ENCODE results near the gene COL20A1.
"Not testable (repeated sequence)": the region's sequence is repeated elsewhere in the genome, so short reads cannot be mapped to it uniquely, and the experiment has no call there.

Gene COL20A1

DNA sequence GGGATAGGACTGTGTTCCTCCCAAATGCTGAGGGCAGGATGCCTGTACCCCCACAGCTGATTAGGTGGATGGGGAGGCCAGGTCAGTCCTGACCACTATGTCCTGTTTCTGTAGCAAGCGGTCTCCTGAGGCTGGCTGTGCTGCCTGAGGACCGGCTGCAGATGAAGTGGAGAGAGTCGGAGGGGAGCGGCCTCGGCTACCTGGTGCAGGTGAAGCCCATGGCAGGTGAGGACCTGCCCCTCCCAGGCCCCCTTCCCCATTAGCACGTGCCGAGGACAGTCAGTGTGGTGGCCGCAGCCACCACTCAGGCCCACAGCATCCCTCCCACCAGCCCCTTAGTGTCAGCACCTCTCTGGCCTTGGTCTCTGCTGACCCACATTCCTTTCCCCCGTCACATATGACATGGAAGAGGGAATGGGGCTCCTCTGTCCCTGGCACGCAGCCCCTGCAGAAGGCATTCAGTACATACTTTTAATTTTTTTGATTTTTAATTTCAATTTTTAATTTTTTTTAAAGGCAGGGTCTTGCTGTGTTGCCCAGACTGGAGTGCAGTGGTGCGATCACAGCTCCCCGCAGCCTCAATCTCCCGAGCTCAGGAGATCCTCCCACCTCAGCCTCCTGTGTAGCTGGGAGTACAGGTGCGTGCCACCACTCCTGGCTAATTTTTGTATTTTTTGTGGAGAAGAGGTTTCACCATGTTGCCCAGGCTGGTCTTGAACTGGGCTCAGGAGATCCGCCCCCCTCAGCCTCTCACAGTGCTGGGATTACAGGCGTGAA is 5.0 kb downstream of the COL20A1 start:
- Histone ChIP-seq H3K4me3 (ENCODE audit: low read length) (no peak overlapping the region), H3K27me3 (ENCODE audit: control insufficient read depth, insufficient read depth, low read length) (peaks cover 52% of the 10 kb centered on the region), H3K36me3 (ENCODE audit: control insufficient read depth, insufficient read depth, low read length) (no peaks in the 10 kb centered on the region), H3K9me3 (ENCODE audit: control insufficient read depth, low read length) (no peaks in the 10 kb centered on the region), H3K4me1 (ENCODE audit: control insufficient read depth, insufficient read depth, low read length) (no peaks in the 10 kb centered on the region), H3K9ac (ENCODE audit: low read length) (no peak overlapping the region)

DNA sequence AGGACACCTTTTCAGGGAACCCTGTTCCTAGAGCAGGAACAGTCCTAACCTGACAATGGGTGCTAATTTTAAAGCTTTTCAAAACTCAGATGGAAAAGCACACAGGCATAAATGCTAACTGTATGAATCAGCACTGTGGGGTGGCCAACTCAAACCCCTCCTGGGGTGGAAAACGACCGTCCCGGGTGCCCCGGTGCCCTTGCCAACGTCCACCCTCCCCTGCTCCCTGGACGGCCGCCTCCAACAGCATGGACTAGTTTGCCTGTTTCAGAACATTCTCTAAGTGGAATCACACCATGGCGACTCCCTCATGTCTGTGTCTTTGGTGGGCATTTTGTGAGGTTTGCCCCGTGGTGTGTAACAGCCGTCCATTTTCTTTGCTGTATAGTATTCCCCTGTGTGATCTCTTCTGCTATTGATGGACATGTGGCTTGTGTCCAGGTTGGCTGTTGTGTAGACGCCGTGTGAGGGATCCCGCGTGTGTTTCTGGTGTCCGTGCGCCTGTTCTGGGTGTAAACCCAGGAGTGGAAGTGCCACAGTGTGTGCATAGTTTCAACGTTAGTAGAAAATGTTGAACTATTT is 5.8 kb downstream of the COL20A1 start:
- Histone ChIP-seq H3K9ac (ENCODE audit: low read length) (no peak overlapping the region), H3K4me3 (ENCODE audit: low read length) (no peak overlapping the region), H3K27me3 (ENCODE audit: control insufficient read depth, insufficient read depth, low read length) (peaks cover 53% of the 10 kb centered on the region), H3K4me1 (ENCODE audit: control insufficient read depth, insufficient read depth, low read length) (no peaks in the 10 kb centered on the region), H3K36me3 (ENCODE audit: control insufficient read depth, insufficient read depth, low read length) (no peaks in the 10 kb centered on the region), H3K9me3 (ENCODE audit: control insufficient read depth, low read length) (no peaks in the 10 kb centered on the region)

DNA sequence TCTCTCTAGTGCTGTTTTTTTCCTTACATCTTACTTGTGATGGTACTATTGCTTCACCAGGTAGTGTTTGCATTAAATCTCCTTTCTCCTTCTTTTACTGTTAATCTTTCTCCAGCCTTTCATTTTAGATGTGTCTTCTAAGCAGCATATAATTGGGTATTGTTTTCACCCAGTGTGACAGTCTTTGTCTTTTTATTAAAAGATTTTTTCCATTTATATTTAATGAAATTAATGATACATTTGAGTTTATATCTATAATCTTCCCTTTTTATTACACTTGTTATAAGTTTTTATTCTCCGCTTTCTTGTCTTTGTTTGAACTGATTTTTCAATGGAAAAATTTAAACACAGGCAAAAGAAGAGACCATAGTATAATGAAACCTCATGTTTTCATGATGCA is 8.7 kb downstream of the COL20A1 start:
- Histone ChIP-seq H3K36me3 (ENCODE audit: control insufficient read depth, insufficient read depth, low read length) (no peaks in the 10 kb centered on the region), H3K9ac (ENCODE audit: low read length) (no peak overlapping the region), H3K27me3 (ENCODE audit: control insufficient read depth, insufficient read depth, low read length) (peaks cover 42% of the 10 kb centered on the region), H3K4me3 (ENCODE audit: low read length) (no peak overlapping the region), H3K9me3 (ENCODE audit: control insufficient read depth, low read length) (no peaks in the 10 kb centered on the region), H3K4me1 (ENCODE audit: control insufficient read depth, insufficient read depth, low read length) (no peaks in the 10 kb centered on the region)

DNA sequence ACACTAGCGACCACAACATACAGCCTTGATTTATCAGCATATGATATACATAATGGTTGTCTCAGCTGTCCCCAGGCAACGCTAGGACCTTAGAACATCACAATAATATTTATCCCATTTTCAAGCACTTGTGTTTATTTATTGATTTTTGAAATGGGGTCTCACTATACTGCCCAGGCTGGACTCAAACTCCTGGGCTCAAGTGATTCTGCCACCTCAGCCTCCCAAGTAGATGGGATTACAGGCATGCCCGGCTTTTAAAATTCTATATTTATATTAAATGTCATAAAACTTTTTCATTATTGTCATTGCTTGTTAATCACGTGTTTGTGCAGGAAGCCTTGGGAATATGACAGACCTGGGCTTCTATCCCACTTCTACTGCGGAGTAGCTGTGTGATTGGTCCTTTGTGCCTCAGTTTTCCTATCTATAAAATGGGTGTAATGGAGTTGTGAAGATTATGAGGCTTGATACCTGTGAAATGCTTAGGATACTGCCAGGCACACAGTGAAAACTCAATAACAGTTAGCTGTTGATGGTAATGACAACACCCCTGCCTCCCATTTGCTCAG is 10.2 kb downstream of the COL20A1 start:
- Histone ChIP-seq H3K4me1 (ENCODE audit: control insufficient read depth, insufficient read depth, low read length) (no peaks in the 10 kb centered on the region), H3K27me3 (ENCODE audit: control insufficient read depth, insufficient read depth, low read length) (peaks cover 37% of the 10 kb centered on the region), H3K9ac (ENCODE audit: low read length) (no peak overlapping the region), H3K9me3 (ENCODE audit: control insufficient read depth, low read length) (no peaks in the 10 kb centered on the region), H3K36me3 (ENCODE audit: control insufficient read depth, insufficient read depth, low read length) (no peaks in the 10 kb centered on the region), H3K4me3 (ENCODE audit: low read length) (no peak overlapping the region)

DNA sequence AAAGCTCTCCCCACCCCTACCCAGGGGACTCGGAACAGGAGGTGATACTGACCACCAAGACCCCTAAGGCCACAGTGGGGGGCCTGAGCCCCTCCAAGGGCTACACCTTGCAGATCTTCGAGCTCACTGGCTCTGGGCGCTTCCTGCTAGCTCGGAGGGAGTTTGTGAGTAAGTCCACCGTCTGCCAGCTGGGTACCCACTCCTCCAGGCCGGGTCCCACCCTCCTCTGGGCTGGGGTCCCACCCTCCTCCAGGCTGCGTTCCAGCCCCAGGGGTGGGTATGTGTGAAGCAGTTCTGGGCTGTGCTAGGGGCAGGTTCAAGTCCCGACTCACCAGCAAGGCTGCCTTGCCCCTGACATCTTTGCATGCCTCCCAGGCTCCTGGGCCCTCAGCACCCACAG is 12.4 kb downstream of the COL20A1 start:
- H3K36me3 ChIP-seq (ENCODE audit: control insufficient read depth, insufficient read depth, low read length): no peaks in the 10 kb centered on the region
- H3K9ac ChIP-seq (ENCODE audit: low read length): no peak overlapping the region
- no peaks in the 10 kb centered on the region for H3K9me3 ChIP-seq (ENCODE audit: control insufficient read depth, low read length)
- H3K27me3 ChIP-seq (ENCODE audit: control insufficient read depth, insufficient read depth, low read length): peaks cover 37% of the 10 kb centered on the region
- no peaks in the 10 kb centered on the region for H3K4me1 ChIP-seq (ENCODE audit: control insufficient read depth, insufficient read depth, low read length)
- no peak overlapping the region for H3K4me3 ChIP-seq (ENCODE audit: low read length)

GRCh38 chr20:63305933-63306672 is 13.1 kb downstream of the COL20A1 start:
- H3K9me3 ChIP-seq (ENCODE audit: control insufficient read depth, low read length); H3K4me1 ChIP-seq (ENCODE audit: control insufficient read depth, insufficient read depth, low read length); H3K36me3 ChIP-seq (ENCODE audit: control insufficient read depth, insufficient read depth, low read length); H3K9ac ChIP-seq (ENCODE audit: low read length); H3K4me3 ChIP-seq (ENCODE audit: low read length): not testable (repeated sequence)
- peaks cover 37% of the 10 kb centered on the region for H3K27me3 ChIP-seq (ENCODE audit: control insufficient read depth, insufficient read depth, low read length)

GRCh38 chr20:63306673-63307537 is 13.9 kb downstream of the COL20A1 start:
- Histone ChIP-seq H3K9ac (ENCODE audit: low read length) (no peak overlapping the region), H3K4me3 (ENCODE audit: low read length) (no peak overlapping the region), H3K9me3 (ENCODE audit: control insufficient read depth, low read length) (no peaks in the 10 kb centered on the region), H3K4me1 (ENCODE audit: control insufficient read depth, insufficient read depth, low read length) (no peaks in the 10 kb centered on the region), H3K36me3 (ENCODE audit: control insufficient read depth, insufficient read depth, low read length) (no peaks in the 10 kb centered on the region), H3K27me3 (ENCODE audit: control insufficient read depth, insufficient read depth, low read length) (peaks cover 37% of the 10 kb centered on the region)

- Histone ChIP-seq H3K36me3 (ENCODE audit: control insufficient read depth, insufficient read depth, low read length) (no peaks in the 10 kb centered on the region), H3K4me1 (ENCODE audit: control insufficient read depth, insufficient read depth, low read length) (no peaks in the 10 kb centered on the region), H3K27me3 (ENCODE audit: control insufficient read depth, insufficient read depth, low read length) (peaks cover 35% of the 10 kb centered on the region), H3K4me3 (ENCODE audit: low read length) (no peak overlapping the region), H3K9ac (ENCODE audit: low read length) (no peak overlapping the region), H3K9me3 (ENCODE audit: control insufficient read depth, low read length) (no peaks in the 10 kb centered on the region)
Measured at GRCh38 chr20:63307538-63308217, 14.7 kb downstream of the COL20A1 start.

GRCh38 chr20:63308218-63308911 is 15.4 kb downstream of the COL20A1 start:
- Histone ChIP-seq H3K4me3 (ENCODE audit: low read length) (no peak overlapping the region), H3K4me1 (ENCODE audit: control insufficient read depth, insufficient read depth, low read length) (no peaks in the 10 kb centered on the region), H3K27me3 (ENCODE audit: control insufficient read depth, insufficient read depth, low read length) (peaks cover 35% of the 10 kb centered on the region), H3K9ac (ENCODE audit: low read length) (no peak overlapping the region), H3K36me3 (ENCODE audit: control insufficient read depth, insufficient read depth, low read length) (no peaks in the 10 kb centered on the region), H3K9me3 (ENCODE audit: control insufficient read depth, low read length) (no peaks in the 10 kb centered on the region)

- Histone ChIP-seq H3K36me3 (ENCODE audit: control insufficient read depth, insufficient read depth, low read length) (no peaks in the 10 kb centered on the region), H3K9ac (ENCODE audit: low read length) (no peak overlapping the region)
Measured at GRCh38 chr20:63309261-63310071, 16.5 kb downstream of the COL20A1 start.

More at GRCh38 chr20:63309261-63310071, 16.5 kb downstream of the COL20A1 start:
- Histone ChIP-seq H3K27me3 (ENCODE audit: control insufficient read depth, insufficient read depth, low read length) (peaks cover 33% of the 10 kb centered on the region), H3K9me3 (ENCODE audit: control insufficient read depth, low read length) (no peaks in the 10 kb centered on the region), H3K4me1 (ENCODE audit: control insufficient read depth, insufficient read depth, low read length) (no peaks in the 10 kb centered on the region), H3K4me3 (ENCODE audit: low read length) (no peak overlapping the region)
